ENCODE results near the gene G2E3.

G2E3 gene

DNA sequence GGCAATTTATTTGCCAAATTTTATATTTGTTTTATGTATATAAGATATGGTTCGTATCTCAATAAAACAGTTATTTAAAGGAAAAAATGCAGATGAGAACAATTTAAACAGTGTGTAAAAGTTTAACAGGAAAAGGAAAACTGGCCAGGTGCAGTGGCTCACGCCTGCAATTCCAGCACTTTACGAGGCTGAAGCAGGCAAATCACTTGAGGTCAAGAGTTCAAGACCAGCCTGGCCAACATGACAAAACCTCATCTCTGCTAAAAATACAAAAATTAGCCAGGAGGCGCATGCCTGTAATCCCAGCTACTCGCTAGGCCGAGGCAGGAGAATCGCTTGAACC lies 22.3 kb downstream of the G2E3 start:
- no peak for TF ChIP-seq CTCF (IDR thresholded peaks at IDR 0.05)

- TF ChIP-seq CTCF (IDR thresholded peaks at IDR 0.05): no peak
Observed at GRCh38 chr14:30582376-30582775, 23.4 kb downstream of the G2E3 start.

GRCh38 chr14:30584058-30584630 lies 25.2 kb downstream of the G2E3 start:
- TF ChIP-seq CTCF (IDR thresholded peaks at IDR 0.05): no peak

DNA sequence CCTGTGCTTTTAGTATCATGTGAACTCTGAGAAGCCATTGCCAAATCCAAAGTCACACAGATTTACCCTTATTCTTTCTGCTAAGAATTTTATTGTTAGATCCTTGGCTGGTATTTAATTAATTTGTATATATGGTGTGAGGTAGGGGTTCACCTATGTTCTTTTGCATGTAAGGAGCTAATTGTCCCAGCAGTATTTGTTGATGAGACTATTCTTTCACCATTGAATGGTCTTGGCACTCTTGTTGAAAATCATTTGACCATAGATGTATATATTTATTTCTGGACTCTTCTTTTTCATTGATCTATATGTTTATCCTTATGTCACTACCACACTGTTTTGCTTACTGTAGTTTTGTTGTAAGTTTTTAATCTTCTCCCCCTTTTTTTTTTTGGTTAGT lies 26.2 kb downstream of the G2E3 start:
- no peak for TF ChIP-seq CTCF (IDR thresholded peaks at IDR 0.05)

GRCh38 chr14:30587141-30587540 lies 28.2 kb downstream of the G2E3 start:
- no peak for TF ChIP-seq CTCF (IDR thresholded peaks at IDR 0.05)

GRCh38 chr14:30588873-30589272 lies 29.9 kb downstream of the G2E3 start:
- TF ChIP-seq CTCF (IDR thresholded peaks at IDR 0.05): no peak

DNA sequence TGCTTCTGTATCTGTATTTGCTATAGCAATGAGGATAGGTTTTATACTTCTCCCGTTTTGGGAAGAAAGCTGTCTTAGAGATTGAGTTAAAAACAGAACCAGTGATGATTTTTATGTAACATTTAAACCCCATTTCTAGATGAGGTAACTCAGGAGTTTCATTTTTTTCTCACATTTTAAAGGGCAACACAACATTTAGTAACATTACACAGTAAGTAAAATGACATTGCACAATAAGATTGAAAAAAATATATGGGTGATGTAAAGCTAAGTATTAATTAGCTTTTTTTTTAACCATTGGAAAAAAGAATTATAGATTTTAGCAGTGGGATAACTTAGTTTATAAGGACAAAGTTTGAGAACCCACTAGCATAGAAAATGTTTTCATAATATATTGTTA lies 38.0 kb downstream of the G2E3 start:
- no peak for TF ChIP-seq CTCF (IDR thresholded peaks at IDR 0.05)

DNA sequence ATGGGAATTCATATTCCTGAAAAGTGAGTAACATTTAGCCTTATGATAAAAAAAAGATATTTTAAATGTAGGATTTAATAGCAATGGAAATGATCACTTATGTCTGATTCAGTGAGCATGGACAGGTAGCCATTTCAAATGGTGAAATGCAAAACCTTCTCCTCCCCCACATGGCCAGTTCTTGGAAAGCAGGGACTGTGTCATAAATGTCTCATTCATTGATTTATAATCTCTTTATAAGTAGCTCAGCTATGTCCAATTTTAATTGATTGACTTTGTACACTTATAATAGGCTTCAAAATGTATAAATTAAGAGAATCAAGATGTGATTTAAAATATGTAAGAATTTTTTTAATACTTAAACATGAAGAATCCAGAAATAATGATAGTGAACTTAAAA lies 38.5 kb downstream of the G2E3 start:
- no peak for TF ChIP-seq CTCF (IDR thresholded peaks at IDR 0.05)

Measured in LNCAP (cell line).